Ishikawa (cell line): ENCODE measurements around the gene C13orf46.

Experiments used
- CEBPB ChIP-seq: IDR thresholded peaks from 2 replicates; pipeline ENCODE4 v1.6.1; 2012
- CREB1 ChIP-seq: IDR thresholded peaks from 2 replicates; pipeline ENCODE4 v1.6.1; 2012; ENCODE audit warnings: low read depth
- EP300 ChIP-seq: IDR thresholded peaks from 2 replicates; pipeline ENCODE4 v1.6.1; 2012; ENCODE audit warnings: borderline replicate concordance
- NFIC ChIP-seq: IDR thresholded peaks from 2 replicates; pipeline ENCODE4 v1.6.1; 2012
- RAD21 ChIP-seq: IDR thresholded peaks from 2 replicates; pipeline ENCODE4 v1.6.1; 2012; ENCODE audit warnings: low read depth
- TAF1 ChIP-seq: IDR thresholded peaks from 2 replicates; pipeline ENCODE4 v1.6.1; 2012; ENCODE audit warnings: low read depth, mild to moderate bottlenecking
- TEAD4 ChIP-seq: IDR thresholded peaks from 2 replicates; pipeline ENCODE4 v1.6.1; 2012
- YY1 ChIP-seq: IDR thresholded peaks from 2 replicates; pipeline ENCODE4 v1.6.1; 2012; ENCODE audit warnings: low read depth
- ZBTB7A ChIP-seq: IDR thresholded peaks from 2 replicates; pipeline ENCODE4 v1.6.1; 2012; ENCODE audit warnings: low read depth

- TF ChIP-seq TEAD4, result no peak
- TF ChIP-seq ZBTB7A, result no peak
- no peak for TF ChIP-seq TAF1
- TF ChIP-seq RAD21, result no peak
- TF ChIP-seq CREB1, result no peak
- no peak for TF ChIP-seq NFIC
- TF ChIP-seq EP300, result no peak
- no peak for TF ChIP-seq YY1
- no peak for TF ChIP-seq CEBPB
These were observed 7.7 kb downstream of the C13orf46 start for GRCh38 chr13:113965968-113966884.
